Prostate gland (tissue), 2 donors: ENCODE data around the gene RCAN2. TPM values are rescaled to one million over a fixed set of nuclear protein-coding genes. Genes with fewer than 3 reads are reported as not detected.

ENCODE experiments used
- DNase-seq: peaks from one replicate; pipeline ENCODE4 v3.0.0-alpha.2; 2019; ENCODE audit warnings: low spot score
- H3K27ac ChIP-seq, 2 donors: fragments of 200-600 bp; sonication (generic); 2 replicates each; pipeline ENCODE4 v1.5.1; 2017 to 2019
- H3K27me3 ChIP-seq: fragments of 200-600 bp; sonication (generic); replicated peaks from 2 replicates; pipeline ENCODE4 v1.5.1; 2019; ENCODE audit not compliant: insufficient read depth
- H3K36me3 ChIP-seq, 2 donors: fragments of 200-600 bp; sonication (generic); 1 replicate in 1 of 2; 2 replicates in 1 of 2; pipeline versions ENCODE4 v1.5.1 to v1.8.1; 2017 to 2019
- H3K4me1 ChIP-seq: fragments of 200-600 bp; sonication (generic); replicated peaks from 2 replicates; pipeline ENCODE4 v1.5.1; 2019
- H3K4me3 ChIP-seq, 2 donors: fragments of 200-600 bp; sonication (generic); 2 replicates each; pipeline ENCODE4 v1.5.1; 2017 to 2019
- H3K9me3 ChIP-seq: fragments of 200-600 bp; sonication (generic); 2 replicates; pipeline ENCODE4 v1.5.1; 2017
- POLR2A ChIP-seq: fragments of 450-650 bp; IDR thresholded peaks from one replicate; pipeline ENCODE4 v1.6.1; 2016; ENCODE audit warnings: antibody characterized with exemption, mild to moderate bottlenecking
- POLR2AphosphoS5 ChIP-seq: sonication (generic); formaldehyde crosslinking; IDR thresholded peaks from one replicate; pipeline ENCODE4 v1.6.1; 2017; ENCODE audit warnings: antibody characterized with exemption
- WGBS: methylation state at CpG from one replicate; pipeline ENCODE4 v1.1.5; 2018; 5-methylcytosine and 5-hydroxymethylcytosine counted together
- intact Hi-C: fragments of 100-400 bp; cut with DNase I; formaldehyde crosslinking; loops from one replicate; pipeline ENCODE4 v1.14.2; 2022
- total RNA-seq, 2 donors: library from RNA; depleted of rRNA; stranded (reverse); fragments of >200 nt; gene quantifications; one replicate each; pipeline ENCODE4 v1.1.0, GENCODE V29; 2016
- TF ChIP-seq, protein P1 (sequence below), 4 experiments: fragments of 200-600 bp in 2 of 4; fragments of 450-650 bp in 2 of 4; sonication (generic) in 2 of 4; IDR thresholded peaks; 1 replicate in 3 of 4; 2 replicates in 1 of 4; pipeline ENCODE4 v1.5.1; 2016 to 2019; ENCODE audit warnings: antibody characterized with exemption in 4 of 4, mild to moderate bottlenecking in 2 of 4, moderate library complexity in 2 of 4

Gene RCAN2
- 10 to 100 TPM; 12.3 to 14.2 TPM for total RNA-seq

DNA sequence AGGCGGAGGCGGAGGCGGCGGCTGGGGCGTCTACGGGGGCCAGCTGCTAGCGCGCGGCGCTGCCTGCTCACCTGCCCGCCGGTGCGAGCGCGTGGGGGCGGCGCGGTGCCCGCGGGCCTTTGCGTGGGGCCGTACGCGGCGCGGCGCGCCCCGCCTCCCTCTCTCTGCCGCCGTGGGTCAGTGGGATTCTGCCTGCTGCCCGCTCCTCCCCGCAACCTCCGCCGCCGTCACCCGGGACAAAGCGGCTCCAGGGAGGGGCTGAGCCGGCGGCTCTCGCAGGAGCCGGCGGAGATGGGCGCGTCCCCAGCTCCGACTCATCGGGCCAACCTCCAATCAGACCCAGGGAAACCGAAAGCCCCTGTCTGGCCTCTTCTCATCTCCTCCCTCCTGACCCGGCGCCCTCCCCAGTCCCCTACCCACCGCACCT is at the start of gene RCAN2:
TSS of gene RCAN2 (minus strand) at position 249 of the 427 bp plus-strand sequence.
- Histone ChIP-seq H3K9me3 (no peaks in the 10 kb centered on the region), H3K4me3 (peak within 1 kb of the TSS; percentile 50 to 64), H3K27me3 (no peaks in the 10 kb centered on the region), H3K36me3 (no peaks in the 10 kb centered on the region), H3K4me1 (no peaks in the 10 kb centered on the region), H3K27ac (peak within 1 kb of the TSS; percentile 67 to 78)
- TF ChIP-seq POLR2A (no peak), POLR2AphosphoS5 (no peak)
- TF ChIP-seq, protein P1, sequence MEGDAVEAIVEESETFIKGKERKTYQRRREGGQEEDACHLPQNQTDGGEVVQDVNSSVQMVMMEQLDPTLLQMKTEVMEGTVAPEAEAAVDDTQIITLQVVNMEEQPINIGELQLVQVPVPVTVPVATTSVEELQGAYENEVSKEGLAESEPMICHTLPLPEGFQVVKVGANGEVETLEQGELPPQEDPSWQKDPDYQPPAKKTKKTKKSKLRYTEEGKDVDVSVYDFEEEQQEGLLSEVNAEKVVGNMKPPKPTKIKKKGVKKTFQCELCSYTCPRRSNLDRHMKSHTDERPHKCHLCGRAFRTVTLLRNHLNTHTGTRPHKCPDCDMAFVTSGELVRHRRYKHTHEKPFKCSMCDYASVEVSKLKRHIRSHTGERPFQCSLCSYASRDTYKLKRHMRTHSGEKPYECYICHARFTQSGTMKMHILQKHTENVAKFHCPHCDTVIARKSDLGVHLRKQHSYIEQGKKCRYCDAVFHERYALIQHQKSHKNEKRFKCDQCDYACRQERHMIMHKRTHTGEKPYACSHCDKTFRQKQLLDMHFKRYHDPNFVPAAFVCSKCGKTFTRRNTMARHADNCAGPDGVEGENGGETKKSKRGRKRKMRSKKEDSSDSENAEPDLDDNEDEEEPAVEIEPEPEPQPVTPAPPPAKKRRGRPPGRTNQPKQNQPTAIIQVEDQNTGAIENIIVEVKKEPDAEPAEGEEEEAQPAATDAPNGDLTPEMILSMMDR (IDR thresholded peaks at IDR 0.05) = no peak
- intact Hi-C loops = loop anchor here (2.0 to 5.0 kb wide), 2 partner anchors 70 to 136 kb away; no protein-coding TSS in a partner anchor
- peak; percentile 42 for DNase-seq
- 2% methylated on average over 18 of the region's 51 CpGs for WGBS

DNA sequence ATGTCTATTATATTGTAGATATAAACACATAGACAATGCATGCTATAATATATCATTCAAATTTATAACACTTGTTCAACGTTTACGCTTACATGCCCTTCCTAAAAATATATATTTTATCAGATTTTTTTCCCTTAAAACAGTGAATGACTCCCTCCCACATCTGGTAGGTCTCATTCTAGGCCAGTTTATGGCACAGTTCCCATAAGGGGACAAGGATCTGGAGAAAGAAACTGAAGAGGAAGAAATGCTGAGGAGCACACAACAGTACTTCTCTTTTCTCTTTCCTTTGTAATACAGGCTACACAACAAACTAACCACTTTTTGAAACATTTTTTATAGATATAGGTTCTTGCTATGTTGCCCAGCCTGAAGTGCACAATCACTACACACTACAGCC is 48.6 kb upstream of the RCAN2 start:
- Histone ChIP-seq H3K27me3 (no peaks in the 10 kb centered on the region), H3K36me3 (no peaks in the 10 kb centered on the region), H3K9me3 (no peaks in the 10 kb centered on the region), H3K4me3 (no peak overlapping the region), H3K4me1 (no peaks in the 10 kb centered on the region), H3K27ac (no peak overlapping the region)
- 39% methylated on average over 2 of the region's 2 CpGs for WGBS
- intact Hi-C loops = no loop called here
- TF ChIP-seq POLR2AphosphoS5 (no peak), POLR2A (no peak)
- TF ChIP-seq, protein P1 (IDR thresholded peaks at IDR 0.05) = no peak
- no peak for DNase-seq

DNA sequence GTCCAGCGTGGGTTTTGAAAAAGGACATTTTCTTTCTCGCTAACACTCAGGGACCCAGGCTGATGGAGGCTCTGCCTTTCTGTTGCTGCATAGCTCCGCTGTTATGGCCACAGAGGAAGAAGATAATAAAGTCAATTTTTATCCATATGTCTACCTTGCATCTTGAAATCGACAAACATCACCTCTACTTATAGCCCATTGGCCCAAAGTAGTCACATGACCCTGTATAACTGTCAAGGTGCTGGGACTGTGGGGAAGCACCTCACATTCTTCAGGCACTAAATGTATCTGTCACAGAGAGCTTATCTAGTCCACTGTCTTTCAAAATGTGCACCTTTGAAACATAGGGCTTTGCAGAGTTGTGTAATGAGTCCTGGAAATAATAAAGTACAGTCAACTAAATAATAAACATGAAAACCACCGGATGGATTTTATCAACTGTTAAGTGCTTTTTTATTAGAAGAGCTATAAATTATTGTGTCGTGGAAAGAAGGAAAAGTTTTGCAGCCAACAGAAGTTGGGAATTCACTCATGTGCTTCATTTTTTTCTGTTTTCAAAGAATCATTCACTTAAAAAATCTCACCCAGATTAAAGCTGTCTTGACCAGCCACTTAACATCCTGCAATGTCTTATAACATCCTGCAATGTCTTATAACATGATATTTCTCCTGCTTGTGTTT is 47.7 kb upstream of the RCAN2 start:
- no peak overlapping the region for H3K4me3 ChIP-seq
- WGBS = 23% methylated on average over 6 of the region's 6 CpGs
- intact Hi-C loops = no loop called here
- no peaks in the 10 kb centered on the region for H3K4me1 ChIP-seq
- DNase-seq = no peak
- H3K9me3 ChIP-seq = no peaks in the 10 kb centered on the region
- no peaks in the 10 kb centered on the region for H3K36me3 ChIP-seq
- TF ChIP-seq POLR2A = no peak
- peak; percentile 25 for TF ChIP-seq POLR2AphosphoS5
- no peak overlapping the region for H3K27ac ChIP-seq
- no peaks in the 10 kb centered on the region for H3K27me3 ChIP-seq

DNA sequence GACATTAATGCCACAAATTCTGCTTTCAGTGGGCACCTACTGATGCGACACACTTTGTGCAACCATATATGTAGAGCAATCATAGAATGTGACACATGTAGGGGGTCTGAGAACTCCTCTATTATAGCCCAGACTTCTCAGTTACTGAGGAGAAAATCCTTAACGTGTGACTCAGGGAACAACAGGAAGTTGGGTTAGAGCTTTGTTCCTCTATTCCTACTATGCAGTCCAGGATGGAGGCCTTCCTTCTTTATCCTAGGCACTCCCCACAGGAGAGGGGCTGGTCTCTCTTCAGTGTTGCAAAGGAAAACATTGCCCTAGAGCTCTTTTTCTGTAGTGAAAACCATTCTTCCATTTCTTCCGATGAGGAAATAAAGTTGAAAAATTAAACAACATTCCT is 39.6 kb upstream of the RCAN2 start:
- Histone ChIP-seq H3K4me1 (no peaks in the 10 kb centered on the region), H3K27me3 (no peaks in the 10 kb centered on the region), H3K9me3 (no peaks in the 10 kb centered on the region), H3K4me3 (no peak overlapping the region), H3K27ac (no peak overlapping the region), H3K36me3 (no peaks in the 10 kb centered on the region)
- no peak for DNase-seq
- TF ChIP-seq POLR2A (no peak), POLR2AphosphoS5 (no peak)
- TF ChIP-seq, protein P1 (IDR thresholded peaks at IDR 0.05) = no peak
- intact Hi-C loops = no loop called here
- WGBS = 83% methylated on average over 3 of the region's 3 CpGs

DNA sequence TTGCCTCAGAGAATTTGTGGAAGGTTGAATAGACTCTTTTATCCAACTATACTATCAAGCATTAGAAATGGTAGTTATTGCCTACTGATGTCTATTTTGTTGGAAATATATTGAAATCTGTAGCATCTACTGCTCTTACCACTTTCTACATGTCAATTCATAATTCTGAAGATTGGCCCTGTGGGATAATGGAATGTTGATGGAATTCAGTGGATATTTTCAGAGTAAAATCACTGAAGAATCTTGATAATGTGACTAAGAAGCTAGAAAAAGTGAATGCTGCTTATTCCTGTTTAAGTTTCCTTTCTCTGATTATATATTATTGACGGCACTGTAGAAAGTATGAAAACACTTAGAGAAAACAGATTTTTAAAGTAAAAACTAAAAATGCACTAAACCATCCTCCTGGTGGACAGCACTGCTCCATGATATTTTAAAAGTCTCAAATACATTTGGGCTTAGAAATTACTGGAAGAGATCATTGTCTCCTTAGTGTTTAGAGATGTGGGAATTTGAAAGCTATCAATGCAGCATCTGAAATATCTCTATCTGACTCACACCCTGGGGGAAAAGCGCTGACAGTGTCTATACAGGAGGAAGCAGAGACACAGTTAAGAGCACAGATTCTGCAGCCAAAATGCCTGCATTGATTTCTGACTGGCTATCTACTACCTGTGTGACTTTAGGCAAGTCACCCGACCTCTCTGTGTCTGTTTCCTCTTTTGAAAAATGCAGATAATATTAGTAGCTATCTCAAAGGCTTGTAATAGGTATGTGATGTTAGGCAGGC is 37.9 kb upstream of the RCAN2 start:
- no peaks in the 10 kb centered on the region for H3K9me3 ChIP-seq
- no peaks in the 10 kb centered on the region for H3K27me3 ChIP-seq
- no peak overlapping the region for H3K27ac ChIP-seq
- WGBS = 91% methylated on average over 3 of the region's 3 CpGs
- H3K4me1 ChIP-seq = no peaks in the 10 kb centered on the region
- H3K36me3 ChIP-seq = no peaks in the 10 kb centered on the region
- no peak for DNase-seq
- no peak for TF ChIP-seq POLR2AphosphoS5
- TF ChIP-seq, protein P1 (IDR thresholded peaks at IDR 0.05) = no peak
- TF ChIP-seq POLR2A = no peak
- H3K4me3 ChIP-seq = no peak overlapping the region
- intact Hi-C loops = no loop called here
